GM06990 (cell line): ENCODE measurements around the gene EIF4G3.

Experiments used
- DNase-seq: peaks from one replicate; pipeline ENCODE4 v3.0.0-alpha.2; 2011; ENCODE audit not compliant: insufficient read length; ENCODE audit errors: extremely low read depth
- H3K27me3 ChIP-seq: replicated peaks from 2 replicates; pipeline ENCODE4 v1.6.0; 2011; ENCODE audit warnings: low read length; ENCODE audit not compliant: control insufficient read depth, insufficient read depth
- H3K36me3 ChIP-seq: 2 replicates; pipeline ENCODE4 v1.5.1; 2011; ENCODE audit warnings: low read length; ENCODE audit not compliant: control insufficient read depth, insufficient read depth
- H3K4me3 ChIP-seq: replicated peaks from 2 replicates; pipeline ENCODE4 v1.5.1; 2011; ENCODE audit warnings: low read depth, mild to moderate bottlenecking, control low read depth, low read length
- TF ChIP-seq, protein P1 (sequence below): IDR thresholded peaks from 2 replicates; pipeline ENCODE4 v1.5.1; 2011; ENCODE audit warnings: low read length, control low read depth, mild to moderate bottlenecking, inconsistent platforms; ENCODE audit not compliant: insufficient read depth, poor library complexity, severe bottlenecking

Gene EIF4G3

DNA sequence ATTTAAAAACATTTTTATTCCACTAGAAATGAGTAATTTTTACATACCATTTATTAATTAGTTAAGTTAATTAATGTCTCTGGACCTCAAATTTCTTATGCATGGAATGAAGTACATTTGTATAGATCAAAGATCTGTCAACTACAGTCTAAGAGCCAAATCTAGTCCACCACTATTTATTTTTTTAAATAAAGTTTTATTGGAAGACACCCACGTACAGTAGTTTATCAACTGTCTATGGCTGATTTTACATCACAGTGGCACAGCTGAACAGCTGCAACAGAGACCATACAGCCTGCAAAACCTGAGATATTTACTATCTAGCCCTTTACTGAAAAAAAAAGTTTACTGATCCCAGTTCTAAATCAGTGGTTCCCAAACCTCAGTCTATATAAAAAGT lies 201.0 kb downstream of the EIF4G3 start:
- no peaks in the 10 kb centered on the region for H3K36me3 ChIP-seq

DNA sequence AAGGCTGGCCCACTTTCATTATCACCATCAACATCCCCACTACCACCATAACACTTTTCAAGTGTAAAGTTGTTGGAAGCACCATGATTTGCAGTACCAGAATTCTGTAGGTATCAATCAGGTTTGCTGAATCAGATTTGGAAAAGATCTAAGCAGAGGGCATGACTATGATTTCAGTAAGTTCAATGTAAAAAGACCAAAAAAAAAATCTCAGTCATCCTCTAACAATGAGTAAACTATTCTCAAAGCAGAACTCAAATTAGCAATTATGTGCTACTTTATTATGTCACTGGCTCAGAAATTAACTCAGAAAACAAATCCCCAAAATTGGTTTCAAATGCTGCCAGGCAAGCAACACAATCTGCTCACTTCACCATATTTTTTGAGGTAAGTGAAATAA lies 201.7 kb downstream of the EIF4G3 start:
- DNase-seq, result no peak
- Histone ChIP-seq H3K27me3 (no peaks in the 10 kb centered on the region), H3K4me3 (no peak overlapping the region), H3K36me3 (no peaks in the 10 kb centered on the region)
- TF ChIP-seq, protein P1, sequence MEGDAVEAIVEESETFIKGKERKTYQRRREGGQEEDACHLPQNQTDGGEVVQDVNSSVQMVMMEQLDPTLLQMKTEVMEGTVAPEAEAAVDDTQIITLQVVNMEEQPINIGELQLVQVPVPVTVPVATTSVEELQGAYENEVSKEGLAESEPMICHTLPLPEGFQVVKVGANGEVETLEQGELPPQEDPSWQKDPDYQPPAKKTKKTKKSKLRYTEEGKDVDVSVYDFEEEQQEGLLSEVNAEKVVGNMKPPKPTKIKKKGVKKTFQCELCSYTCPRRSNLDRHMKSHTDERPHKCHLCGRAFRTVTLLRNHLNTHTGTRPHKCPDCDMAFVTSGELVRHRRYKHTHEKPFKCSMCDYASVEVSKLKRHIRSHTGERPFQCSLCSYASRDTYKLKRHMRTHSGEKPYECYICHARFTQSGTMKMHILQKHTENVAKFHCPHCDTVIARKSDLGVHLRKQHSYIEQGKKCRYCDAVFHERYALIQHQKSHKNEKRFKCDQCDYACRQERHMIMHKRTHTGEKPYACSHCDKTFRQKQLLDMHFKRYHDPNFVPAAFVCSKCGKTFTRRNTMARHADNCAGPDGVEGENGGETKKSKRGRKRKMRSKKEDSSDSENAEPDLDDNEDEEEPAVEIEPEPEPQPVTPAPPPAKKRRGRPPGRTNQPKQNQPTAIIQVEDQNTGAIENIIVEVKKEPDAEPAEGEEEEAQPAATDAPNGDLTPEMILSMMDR, result no peak

More for the DNA sequence above, 201.0 kb downstream of the EIF4G3 start:
- Histone ChIP-seq H3K27me3 (no peaks in the 10 kb centered on the region), H3K4me3 (no peak overlapping the region)
- no peak for DNase-seq
- TF ChIP-seq, protein P1, result no peak

DNA sequence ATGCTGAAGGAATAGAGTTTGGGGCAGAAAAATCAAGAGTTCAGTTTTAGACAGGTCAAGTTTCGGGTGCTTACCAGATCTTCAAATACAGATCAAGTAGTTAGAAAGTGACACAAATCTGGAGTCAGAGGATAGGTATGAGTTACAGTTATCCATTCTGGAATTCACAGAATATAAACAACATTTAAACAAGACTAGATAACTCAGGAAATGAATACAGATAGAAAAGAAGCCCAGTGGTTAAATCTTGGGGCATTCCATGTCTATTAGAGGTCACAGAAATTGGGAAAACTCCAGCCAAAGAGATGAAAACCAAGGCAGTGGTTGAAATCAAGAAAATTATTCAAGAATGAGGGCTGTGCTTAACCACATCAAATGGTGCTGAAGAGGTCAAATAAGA lies 202.6 kb downstream of the EIF4G3 start:
- TF ChIP-seq, protein P1, result no peak
- DNase-seq, result no peak
- H3K4me3 ChIP-seq, result no peak overlapping the region
- H3K27me3 ChIP-seq, result no peaks in the 10 kb centered on the region
- no peaks in the 10 kb centered on the region; the same call in 1 of the 2 replicates for H3K36me3 ChIP-seq

DNA sequence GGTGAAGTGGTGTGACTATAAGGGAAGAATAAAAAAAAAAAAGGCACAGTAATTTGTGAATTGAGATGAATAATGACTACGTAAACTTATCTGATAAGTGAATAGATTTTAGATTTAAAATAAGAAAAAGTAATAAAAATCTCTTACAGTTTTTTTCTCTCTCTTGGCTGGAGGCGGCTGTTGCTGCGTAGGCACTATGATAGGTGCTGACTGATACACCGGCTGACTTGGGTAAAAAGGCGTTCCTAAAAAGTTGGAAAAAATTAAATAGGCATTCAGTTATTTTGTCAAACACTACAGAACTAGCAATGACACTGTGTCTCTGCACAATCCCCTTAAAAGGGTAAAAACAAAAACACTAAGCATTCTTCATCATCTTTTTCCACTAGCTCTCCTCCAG lies 203.8 kb downstream of the EIF4G3 start:
- H3K4me3 ChIP-seq, result no peak overlapping the region
- H3K36me3 ChIP-seq, result no peaks in the 10 kb centered on the region; the same call in 1 of the 2 replicates
- DNase-seq, result no peak
- no peaks in the 10 kb centered on the region for H3K27me3 ChIP-seq
- TF ChIP-seq, protein P1, result no peak

DNA sequence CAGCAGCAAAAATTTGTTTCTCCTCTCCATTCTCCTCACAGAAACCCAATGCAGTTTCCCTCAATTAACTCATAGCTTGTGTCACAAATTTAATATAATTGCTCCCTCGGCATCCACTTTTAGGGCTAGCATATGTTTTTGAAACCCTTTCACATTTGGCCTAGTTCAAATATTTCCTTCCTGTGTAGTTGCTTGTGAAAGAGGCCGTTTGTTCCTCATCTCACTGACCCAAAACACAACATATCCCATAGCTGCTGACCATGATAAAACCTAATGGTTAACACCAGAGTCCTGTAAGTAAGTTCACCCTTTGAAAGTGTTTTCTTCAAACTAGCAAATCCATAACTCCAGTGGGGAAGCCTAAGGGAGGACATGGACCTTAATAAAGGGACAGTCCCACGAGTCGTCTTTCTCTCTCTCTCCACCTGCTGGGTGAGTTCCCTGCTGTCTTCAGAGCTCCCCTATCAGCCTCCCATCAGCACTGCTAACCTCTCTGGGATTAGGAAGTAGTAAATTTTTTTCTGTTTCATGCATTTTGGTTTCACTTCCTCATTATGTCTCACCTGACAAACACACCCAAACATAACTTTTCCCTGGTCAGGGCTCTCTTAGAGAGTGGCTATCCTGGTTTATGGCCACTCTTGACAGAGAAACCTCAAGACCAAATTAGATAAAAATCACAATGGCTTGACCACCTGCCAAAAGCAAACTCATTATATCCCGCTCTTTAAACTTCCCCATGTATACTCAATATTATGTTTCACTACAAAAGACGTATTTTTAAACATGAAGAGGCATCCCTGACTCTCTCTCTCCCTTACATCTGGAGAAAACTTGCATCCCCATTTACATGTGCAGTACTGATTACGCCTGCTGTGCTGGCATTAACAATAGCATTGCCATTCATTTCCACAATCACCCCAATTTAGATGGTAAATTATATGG lies 211.9 kb downstream of the EIF4G3 start:
- peak; percentile 59 for DNase-seq
- TF ChIP-seq, protein P1, result peak; percentile 11
- H3K4me3 ChIP-seq, result no peak overlapping the region
- H3K36me3 ChIP-seq, result no peaks in the 10 kb centered on the region; the same call in 1 of the 2 replicates
- H3K27me3 ChIP-seq, result no peaks in the 10 kb centered on the region
